HepG2 (cell line): Measurements from ENCODE around the gene LARP1. TPM values are rescaled to one million over a fixed set of nuclear protein-coding genes. Genes with fewer than 3 reads are reported as not detected.

Source experiments
- AGO1 ChIP-seq: fragments of 200-400 bp; formaldehyde crosslinking; IDR thresholded peaks from 2 replicates; pipeline ENCODE4 v1.6.1; 2017; ENCODE audit warnings: mild to moderate bottlenecking, low read depth, low read length, moderate library complexity; ENCODE audit not compliant: poor library complexity, severe bottlenecking
- ASH2L ChIP-seq: fragments of 300-600, 200-600 bp; sonication (generic); IDR thresholded peaks from 2 replicates; pipeline ENCODE4 v1.7.0; 2017; ENCODE audit warnings: low read depth, mild to moderate bottlenecking, moderate library complexity, mixed read lengths, low read length; ENCODE audit not compliant: insufficient read length
- BCL6 ChIP-seq: IDR thresholded peaks from 2 replicates; pipeline ENCODE4 v1.6.1; 2016; ENCODE audit warnings: missing genetic modification reagents, missing compliant biosample characterization
- CENPX ChIP-seq: sonication (generic); formaldehyde crosslinking; IDR thresholded peaks from 2 replicates; pipeline ENCODE4 v1.9.0; 2021; ENCODE audit warnings: mild to moderate bottlenecking, missing genetic modification reagents, moderate library complexity
- HBP1 ChIP-seq: IDR thresholded peaks from 2 replicates; pipeline ENCODE4 v1.6.1; 2016; ENCODE audit warnings: low read depth, control low read depth
- HIC2 ChIP-seq: sonication (generic); formaldehyde crosslinking; IDR thresholded peaks from 2 replicates; pipeline ENCODE4 v1.9.0; 2022; ENCODE audit warnings: low read depth, missing genetic modification reagents
- IKZF1 ChIP-seq: fragments of 450-650 bp; IDR thresholded peaks from 2 replicates; pipeline ENCODE4 v1.7.1; 2016
- IKZF5 ChIP-seq: IDR thresholded peaks from 2 replicates; pipeline ENCODE4 v1.6.1; 2018; ENCODE audit warnings: missing genetic modification reagents, mild to moderate bottlenecking, missing compliant biosample characterization
- MTF1 ChIP-seq: sonication (generic); formaldehyde crosslinking; IDR thresholded peaks from 2 replicates; pipeline ENCODE4 v1.5.0; 2020; ENCODE audit warnings: missing genetic modification reagents
- MXD4 ChIP-seq: IDR thresholded peaks from 2 replicates; pipeline ENCODE4 v1.6.1; 2016; ENCODE audit warnings: mild to moderate bottlenecking, missing biosample characterization, missing genetic modification reagents
- NBN ChIP-seq: fragments of 450-650 bp; conservative IDR thresholded peaks from 2 replicates; pipeline ENCODE4 v1.6.1; 2017
- RFX3 ChIP-seq: IDR thresholded peaks from 2 replicates; pipeline ENCODE4 v1.6.1; 2016; ENCODE audit warnings: missing biosample characterization, missing genetic modification reagents
- TCF12 ChIP-seq, 2 experiments: fragments of 450-650 bp in 1 of 2; sonication (generic) in 1 of 2; formaldehyde crosslinking in 1 of 2; IDR thresholded peaks; 2 replicates each; pipeline versions ENCODE4 v1.6.1 to v1.8.0; 2017 to 2022; ENCODE audit warnings: antibody characterized with exemption in 1 of 2, mild to moderate bottlenecking in 1 of 2, missing genetic modification reagents in 1 of 2, moderate library complexity in 1 of 2
- YEATS4 ChIP-seq: sonication (generic); formaldehyde crosslinking; IDR thresholded peaks from 2 replicates; pipeline ENCODE4 v1.4.0; 2020; ENCODE audit warnings: missing genetic modification reagents, borderline replicate concordance
- ZKSCAN5 ChIP-seq: sonication (generic); formaldehyde crosslinking; IDR thresholded peaks from 2 replicates; pipeline ENCODE4 v1.5.1; 2020; ENCODE audit warnings: mild to moderate bottlenecking, missing genetic modification reagents
- ZNF205 ChIP-seq: IDR thresholded peaks from 2 replicates; pipeline ENCODE4 v1.6.1; 2018; ENCODE audit warnings: missing biosample characterization, missing genetic modification reagents
- ZNF225 ChIP-seq: sonication (generic); formaldehyde crosslinking; IDR thresholded peaks from 2 replicates; pipeline ENCODE4 v1.4.0; 2020; ENCODE audit warnings: mild to moderate bottlenecking, missing genetic modification reagents
- ZNF264 ChIP-seq: sonication (generic); formaldehyde crosslinking; IDR thresholded peaks from 2 replicates; pipeline ENCODE4 v1.4.0; 2020; ENCODE audit warnings: missing genetic modification reagents
- ZNF282 ChIP-seq: fragments of 450-650 bp; IDR thresholded peaks from 2 replicates; pipeline ENCODE4 v1.6.1; 2018; ENCODE audit not compliant: partially characterized antibody
- ZNF747 ChIP-seq: sonication (generic); formaldehyde crosslinking; IDR thresholded peaks from 2 replicates; pipeline ENCODE4 v1.8.1; 2023; ENCODE audit warnings: missing genetic modification reagents, mild to moderate bottlenecking, borderline replicate concordance
- polyA plus RNA-seq, 8 experiments: library from polyadenylated mRNA; depleted of rRNA in 3 of 8; stranded (reverse) in 7 of 8; unstranded in 1 of 8; fragments of >200 nt; fragmentation: Illumina TruSeq in 4 of 8; extraction: Trizol in 4 of 8; gene quantifications; 2 replicates each; pipeline versions ENCODE4 v1.2.1 to v1.2.3, GENCODE V29; 2011 to 2016; ENCODE audit warnings: low read depth in 4 of 8, missing spikeins in 1 of 8, mixed read lengths in 1 of 8; ENCODE audit not compliant: insufficient read depth in 1 of 8
- total RNA-seq, 5 experiments: library from RNA; depleted of rRNA; stranded (reverse); fragments of >200 nt; fragmentation: Illumina TruSeq; extraction: Trizol; gene quantifications; 2 replicates each; pipeline ENCODE4 v1.2.3, GENCODE V29; 2016; ENCODE audit warnings: low read depth in 1 of 5
- TF ChIP-seq, protein P1 (sequence below): sonication (generic); formaldehyde crosslinking; IDR thresholded peaks from 2 replicates; pipeline ENCODE4 v1.5.0; 2020; ENCODE audit warnings: missing genetic modification reagents
- TF ChIP-seq, protein P2 (sequence below): sonication (generic); formaldehyde crosslinking; IDR thresholded peaks from 2 replicates; pipeline ENCODE4 v1.8.1; 2023; ENCODE audit warnings: missing genetic modification reagents, inconsistent platforms, borderline replicate concordance
- TF ChIP-seq, protein P3 (sequence below): sonication (generic); formaldehyde crosslinking; IDR thresholded peaks from 2 replicates; pipeline ENCODE4 v1.4.0; 2020; ENCODE audit warnings: mild to moderate bottlenecking, missing genetic modification reagents

The LARP1 gene
- total and polyA plus RNA-seq, 2 of the 13 experiments (the other 11 are each of a cell fraction or from before 2014, with no cell fraction given): 45.2 to 61.4 TPM

- TF ChIP-seq MTF1 (CRISPR knock-in tag) (no peak), ZNF205 (CRISPR knock-in tag) (no peak), ZNF264 (CRISPR knock-in tag) (no peak; the same call in 1 of the 2 replicates), CENPX (CRISPR knock-in tag) (no peak), NBN (no peak), TCF12 (IDR thresholded peaks at IDR 0.05) (no peak), TCF12 (CRISPR knock-in tag; IDR thresholded peaks at IDR 0.05) (no peak), RFX3 (no peak), IKZF1 (no peak), HIC2 (CRISPR knock-in tag) (no peak), YEATS4 (CRISPR knock-in tag) (0 out of 2 replicates have a peak, but pooled peaks have one; percentile 39), ASH2L (peak; percentile 34), ZNF747 (CRISPR knock-in tag) (no peak), BCL6 (CRISPR knock-in tag) (peak; percentile 37; the same call in 1 of the 2 replicates), MXD4 (no peak; the same call in 1 of the 2 replicates), ZNF225 (CRISPR knock-in tag) (no peak), ZKSCAN5 (no peak), IKZF5 (CRISPR knock-in tag) (peak; percentile 32; the same call in 1 of the 2 replicates), AGO1 (no peak), ZNF282 (no peak), HBP1 (no peak)
- TF ChIP-seq, protein P1, sequence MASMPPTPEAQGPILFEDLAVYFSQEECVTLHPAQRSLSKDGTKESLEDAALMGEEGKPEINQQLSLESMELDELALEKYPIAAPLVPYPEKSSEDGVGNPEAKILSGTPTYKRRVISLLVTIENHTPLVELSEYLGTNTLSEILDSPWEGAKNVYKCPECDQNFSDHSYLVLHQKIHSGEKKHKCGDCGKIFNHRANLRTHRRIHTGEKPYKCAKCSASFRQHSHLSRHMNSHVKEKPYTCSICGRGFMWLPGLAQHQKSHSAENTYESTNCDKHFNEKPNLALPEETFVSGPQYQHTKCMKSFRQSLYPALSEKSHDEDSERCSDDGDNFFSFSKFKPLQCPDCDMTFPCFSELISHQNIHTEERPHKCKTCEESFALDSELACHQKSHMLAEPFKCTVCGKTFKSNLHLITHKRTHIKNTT: no peak
- TF ChIP-seq, protein P2, sequence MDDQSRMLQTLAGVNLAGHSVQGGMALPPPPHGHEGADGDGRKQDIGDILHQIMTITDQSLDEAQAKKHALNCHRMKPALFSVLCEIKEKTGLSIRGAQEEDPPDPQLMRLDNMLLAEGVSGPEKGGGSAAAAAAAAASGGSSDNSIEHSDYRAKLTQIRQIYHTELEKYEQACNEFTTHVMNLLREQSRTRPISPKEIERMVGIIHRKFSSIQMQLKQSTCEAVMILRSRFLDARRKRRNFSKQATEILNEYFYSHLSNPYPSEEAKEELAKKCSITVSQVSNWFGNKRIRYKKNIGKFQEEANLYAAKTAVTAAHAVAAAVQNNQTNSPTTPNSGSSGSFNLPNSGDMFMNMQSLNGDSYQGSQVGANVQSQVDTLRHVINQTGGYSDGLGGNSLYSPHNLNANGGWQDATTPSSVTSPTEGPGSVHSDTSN: no peak
- TF ChIP-seq, protein P3, sequence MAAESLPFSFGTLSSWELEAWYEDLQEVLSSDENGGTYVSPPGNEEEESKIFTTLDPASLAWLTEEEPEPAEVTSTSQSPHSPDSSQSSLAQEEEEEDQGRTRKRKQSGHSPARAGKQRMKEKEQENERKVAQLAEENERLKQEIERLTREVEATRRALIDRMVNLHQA (CRISPR knock-in tag): no peak
Measured at GRCh38 chr5:154850255-154851062, 95.3 kb downstream of the LARP1 start, which contains the start of gene FAXDC2 (continued).
